Psoas muscle (tissue), 8 donors: Measurements from ENCODE around the gene ATP6V0A4. TPM values are rescaled to one million over a fixed set of nuclear protein-coding genes. Genes with fewer than 3 reads are reported as not detected.
"Not testable (repeated sequence)": the region's sequence is repeated elsewhere in the genome, so short reads cannot be mapped to it uniquely, and the experiment has no call there.

Experiments
- ATAC-seq, 4 donors: fragments of 200-7000 bp; cut with Tn5 transposase; one replicate each; pipeline ENCODE4 v1.9.1; 2020; ENCODE audit warnings: moderate library complexity in 3 of 4, mild to moderate bottlenecking in 2 of 4
- DNase-seq, 2 donors: peaks; one replicate each; pipeline ENCODE4 v3.0.0-alpha.2; 2020
- H3K27ac ChIP-seq: fragments of 200-600 bp; one replicate; pipeline ENCODE4 v1.8.0; 2022
- H3K27me3 ChIP-seq, 3 donors: fragments of 200-600 bp in 1 of 3; one replicate each; pipeline versions ENCODE4 v1.6.1 to v1.8.0; 2013 to 2022; ENCODE audit warnings: low read length in 2 of 3, mild to moderate bottlenecking in 2 of 3, moderate library complexity in 1 of 3; ENCODE audit not compliant: insufficient read depth in 3 of 3
- H3K36me3 ChIP-seq, 2 donors: fragments of 200-600 bp in 1 of 2; one replicate each; pipeline versions ENCODE4 v1.6.1 to v1.8.0; 2013 to 2022; ENCODE audit warnings: low read depth in 1 of 2, mild to moderate bottlenecking in 1 of 2, moderate library complexity in 1 of 2; ENCODE audit not compliant: insufficient read depth in 1 of 2
- H3K4me1 ChIP-seq: fragments of 200-600 bp; one replicate; pipeline ENCODE4 v1.8.0; 2022
- H3K4me3 ChIP-seq: fragments of 200-600 bp; one replicate; pipeline ENCODE4 v1.8.0; 2022; ENCODE audit warnings: mild to moderate bottlenecking
- H3K9me3 ChIP-seq: fragments of 200-600 bp; one replicate; pipeline ENCODE4 v1.8.0; 2022
- WGBS, 3 donors: extraction: QIAGEN DNeasy Blood & Tissue Kit; methylation state at CpG; one replicate each; pipeline versions ENCODE4 v1.1.6 to v1.1.7; 2013; 5-methylcytosine and 5-hydroxymethylcytosine counted together
- intact Hi-C, 2 donors: fragments of 100-400 bp; cut with DNase I; formaldehyde crosslinking; loops; one replicate each; pipeline versions ENCODE4 v1.11.0 to v1.14.2; 2022
- polyA plus RNA-seq, 3 donors: library from polyadenylated mRNA; stranded (reverse); fragments of 200-250 nt; gene quantifications; one replicate each; pipeline ENCODE4 v1.2.3, GENCODE V29; 2013
- total RNA-seq, 4 donors: library from RNA; stranded (reverse); fragmentation: NEBNext Ultra II Directional in 2 of 4; extraction: Animal tissue kit (Norgen Biotek cat#: 25700) in 2 of 4; gene quantifications; one replicate each; pipeline versions ENCODE4 v1.2.1 to v1.2.4, GENCODE V29; 2021 to 2023
- TF ChIP-seq, protein P1 (sequence below): fragments of 200-600 bp; IDR thresholded peaks from one replicate; pipeline ENCODE4 v1.8.0; 2022; ENCODE audit warnings: antibody characterized with exemption
- donor health status: healthy with polysubstance abuse.
- donor health status: DM: no; HTN: no; CAD: no; lungs with moderate emphysema.
- donor health status: Bipolar disorder and iron deficiency.
- donor health status: healthy.
- donor health status: DM: yes; HTN: yes; CAD: no.
- donor health status: DM: no; HTN: no; CAD: no.
- donor health status: DM: no; HTN: no; CAD: no.
- donor health status: DM: yes; HTN: yes; CAD: no.

ATP6V0A4 gene
- total and polyA plus RNA-seq, 7 donors, result 0.44 TPM; not detected in 6

- no peaks in the 10 kb centered on the region for H3K27me3 ChIP-seq
- no peaks in the 10 kb centered on the region for H3K36me3 ChIP-seq
- intact Hi-C loops, result loop anchor here (2.0 to 10.0 kb wide), 4 partner anchors 575 to 1133 kb away; no protein-coding TSS in a partner anchor
- WGBS, 3 donors, result 54 to 96% (median 61%) methylated on average over 1 of the region's 1 CpG
- no peak overlapping the region for H3K27ac ChIP-seq
- no peak overlapping the region for H3K4me3 ChIP-seq
- no peak for ATAC-seq
- no peaks in the 10 kb centered on the region for H3K4me1 ChIP-seq
- TF ChIP-seq, protein P1, sequence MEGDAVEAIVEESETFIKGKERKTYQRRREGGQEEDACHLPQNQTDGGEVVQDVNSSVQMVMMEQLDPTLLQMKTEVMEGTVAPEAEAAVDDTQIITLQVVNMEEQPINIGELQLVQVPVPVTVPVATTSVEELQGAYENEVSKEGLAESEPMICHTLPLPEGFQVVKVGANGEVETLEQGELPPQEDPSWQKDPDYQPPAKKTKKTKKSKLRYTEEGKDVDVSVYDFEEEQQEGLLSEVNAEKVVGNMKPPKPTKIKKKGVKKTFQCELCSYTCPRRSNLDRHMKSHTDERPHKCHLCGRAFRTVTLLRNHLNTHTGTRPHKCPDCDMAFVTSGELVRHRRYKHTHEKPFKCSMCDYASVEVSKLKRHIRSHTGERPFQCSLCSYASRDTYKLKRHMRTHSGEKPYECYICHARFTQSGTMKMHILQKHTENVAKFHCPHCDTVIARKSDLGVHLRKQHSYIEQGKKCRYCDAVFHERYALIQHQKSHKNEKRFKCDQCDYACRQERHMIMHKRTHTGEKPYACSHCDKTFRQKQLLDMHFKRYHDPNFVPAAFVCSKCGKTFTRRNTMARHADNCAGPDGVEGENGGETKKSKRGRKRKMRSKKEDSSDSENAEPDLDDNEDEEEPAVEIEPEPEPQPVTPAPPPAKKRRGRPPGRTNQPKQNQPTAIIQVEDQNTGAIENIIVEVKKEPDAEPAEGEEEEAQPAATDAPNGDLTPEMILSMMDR, result no peak
- H3K9me3 ChIP-seq, result no peaks in the 10 kb centered on the region
- DNase-seq, result no peak
These were observed 58.1 kb downstream of the ATP6V0A4 start for GRCh38 chr7:138739859-138740258.

GRCh38 chr7:138738551-138739335 is 59.3 kb downstream of the ATP6V0A4 start:
- H3K4me3 ChIP-seq, result no peak overlapping the region
- TF ChIP-seq, protein P1, result peak; percentile 87
- H3K36me3 ChIP-seq, result no peaks in the 10 kb centered on the region
- H3K27me3 ChIP-seq, result no peaks in the 10 kb centered on the region
- 33 to 34% (median 33%) methylated on average over 14 of the region's 14 CpGs for WGBS, 3 donors
- no peak overlapping the region for H3K27ac ChIP-seq
- no peaks in the 10 kb centered on the region for H3K9me3 ChIP-seq
- no peaks in the 10 kb centered on the region for H3K4me1 ChIP-seq
- DNase-seq (peak; percentile 74 to 83), ATAC-seq (peak; percentile 56 to 81 (median 69))
- intact Hi-C loops, result loop anchor here in 1 of 2 donors (2.0 to 10.0 kb wide), 3 partner anchors 580 to 1132 kb away; no protein-coding TSS in a partner anchor

DNA sequence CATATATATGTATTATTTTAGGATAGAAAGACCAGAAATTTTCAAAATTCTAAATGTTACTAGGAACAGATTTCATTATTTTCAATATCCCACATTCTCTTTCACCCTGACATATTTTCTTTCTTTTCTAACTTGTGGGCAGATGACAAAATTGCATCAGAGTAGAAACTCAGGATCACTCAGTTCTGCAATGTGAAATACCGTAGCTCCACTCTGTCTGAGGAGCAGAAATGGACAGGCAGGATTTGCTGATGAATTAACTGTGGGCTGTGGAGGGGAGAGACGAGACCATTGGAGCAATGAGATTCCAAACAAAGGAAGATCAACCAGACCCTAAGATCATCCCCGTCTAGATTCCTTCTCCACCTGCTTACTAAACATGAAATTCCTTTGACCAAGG is 59.9 kb downstream of the ATP6V0A4 start:
- intact Hi-C loops, result loop anchor here in 1 of 2 donors (2.0 to 10.0 kb wide), 3 partner anchors 579 to 1131 kb away; no protein-coding TSS in a partner anchor
- WGBS, 3 donors, result 59 to 72% (median 72%) methylated on average over 3 of the region's 3 CpGs

GRCh38 chr7:138735399-138735798 is 62.6 kb downstream of the ATP6V0A4 start:
- WGBS, 3 donors, result 55 to 59% (median 57%) methylated on average over 6 of the region's 6 CpGs
- no peak for ATAC-seq
- intact Hi-C loops, result loop anchor here in 1 of 2 donors (10.0 kb wide), 1 partner anchor 831 kb away; no protein-coding TSS in a partner anchor

More for the DNA sequence above, 59.9 kb downstream of the ATP6V0A4 start:
- H3K27me3 ChIP-seq, result no peaks in the 10 kb centered on the region
- no peak overlapping the region for H3K27ac ChIP-seq
- H3K4me1 ChIP-seq, result no peaks in the 10 kb centered on the region
- ATAC-seq (no peak), DNase-seq (no peak)
- H3K9me3 ChIP-seq, result no peaks in the 10 kb centered on the region
- H3K4me3 ChIP-seq, result no peak overlapping the region
- TF ChIP-seq, protein P1, result no peak
- no peaks in the 10 kb centered on the region for H3K36me3 ChIP-seq

DNA sequence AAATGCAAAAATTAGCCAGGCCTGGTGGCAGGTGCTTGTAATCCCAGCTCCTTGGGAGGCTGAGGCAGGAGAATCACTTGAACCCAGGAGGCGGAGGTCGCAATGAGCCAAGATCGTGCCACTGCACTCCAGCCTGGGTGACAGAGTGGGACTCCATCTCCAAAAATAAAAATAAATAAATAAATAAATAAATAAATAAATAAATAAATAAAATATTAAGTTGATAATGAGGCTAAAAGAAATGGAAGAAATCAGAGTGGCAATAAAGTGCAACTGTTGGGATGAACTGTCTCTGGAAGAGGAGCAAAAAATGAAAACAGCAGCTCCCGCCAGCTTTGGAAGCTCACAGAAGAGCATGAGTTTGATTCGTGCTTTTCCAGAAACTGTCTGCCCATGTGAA is 66.3 kb downstream of the ATP6V0A4 start:
- intact Hi-C loops, result loop anchor here in 1 of 2 donors (10.0 kb wide), 1 partner anchor 827 kb away; no protein-coding TSS in a partner anchor
- not testable (repeated sequence) for H3K27ac ChIP-seq, H3K9me3 ChIP-seq, H3K27me3 ChIP-seq, ATAC-seq, H3K4me3 ChIP-seq, H3K4me1 ChIP-seq, DNase-seq, H3K36me3 ChIP-seq
- 92 to 95% (median 95%) methylated on average over 5 of the region's 5 CpGs for WGBS, 3 donors

More at GRCh38 chr7:138735399-138735798, 62.6 kb downstream of the ATP6V0A4 start:
- no peaks in the 10 kb centered on the region for H3K27me3 ChIP-seq
- H3K36me3 ChIP-seq, result no peaks in the 10 kb centered on the region
- TF ChIP-seq, protein P1, result no peak
- H3K4me1 ChIP-seq, result no peaks in the 10 kb centered on the region
- no peak overlapping the region for H3K27ac ChIP-seq
- H3K4me3 ChIP-seq, result no peak overlapping the region
- DNase-seq, result no peak
- no peaks in the 10 kb centered on the region for H3K9me3 ChIP-seq
